KMS-11 (cell line): ENCODE measurements around the gene RPA1.

Experiments
- H2AFZ ChIP-seq: fragments of 200-600 bp; sonication (generic); 2 replicates; pipeline ENCODE4 v1.6.1; 2016; ENCODE audit warnings: antibody characterized with exemption, mixed run types, low read depth
- H3K27ac ChIP-seq: fragments of 200-600 bp; sonication (generic); 2 replicates; pipeline ENCODE4 v1.6.1; 2016; ENCODE audit warnings: mild to moderate bottlenecking, mixed run types
- H3K27me3 ChIP-seq: fragments of 200-600 bp; sonication (generic); 2 replicates; pipeline ENCODE4 v1.6.1; 2017; ENCODE audit warnings: mild to moderate bottlenecking, low read depth, mixed run types, moderate library complexity; ENCODE audit not compliant: insufficient read depth
- H3K36me3 ChIP-seq: fragments of 200-600 bp; sonication (generic); 2 replicates; pipeline ENCODE4 v1.6.1; 2017; ENCODE audit warnings: mild to moderate bottlenecking, mixed run types; ENCODE audit not compliant: insufficient read depth
- H3K4me1 ChIP-seq: fragments of 200-600 bp; sonication (generic); 2 replicates; pipeline ENCODE4 v1.6.1; 2016; ENCODE audit warnings: mild to moderate bottlenecking, low read depth, mixed run types; ENCODE audit not compliant: poor library complexity, severe bottlenecking
- H3K4me2 ChIP-seq: fragments of 200-600 bp; sonication (generic); 2 replicates; pipeline ENCODE4 v1.7.0; 2016; ENCODE audit warnings: mild to moderate bottlenecking, mixed run types
- H3K4me3 ChIP-seq: fragments of 200-600 bp; sonication (generic); IDR thresholded peaks from 2 replicates; pipeline ENCODE4 v1.6.1; 2017; ENCODE audit warnings: low read depth, low read length, mixed read lengths; ENCODE audit not compliant: insufficient read depth
- H3K79me2 ChIP-seq: fragments of 200-600 bp; sonication (generic); 2 replicates; pipeline ENCODE4 v1.6.1; 2016; ENCODE audit warnings: low read depth, mixed run types; ENCODE audit not compliant: insufficient read depth
- H3K9ac ChIP-seq: fragments of 200-600 bp; sonication (generic); 2 replicates; pipeline ENCODE4 v1.6.1; 2016; ENCODE audit warnings: mild to moderate bottlenecking, mixed run types
- H4K20me1 ChIP-seq: fragments of 200-600 bp; sonication (generic); 2 replicates; pipeline ENCODE4 v1.6.1; 2016; ENCODE audit warnings: mild to moderate bottlenecking, mixed run types; ENCODE audit not compliant: insufficient read depth
- TF ChIP-seq, protein P1 (sequence below): fragments of 200-600 bp; sonication (generic); conservative IDR thresholded peaks from 2 replicates; pipeline ENCODE4 v1.6.1; 2017; ENCODE audit warnings: low read depth, mild to moderate bottlenecking, antibody characterized with exemption, low read length, moderate library complexity, mixed read lengths

Gene RPA1

DNA sequence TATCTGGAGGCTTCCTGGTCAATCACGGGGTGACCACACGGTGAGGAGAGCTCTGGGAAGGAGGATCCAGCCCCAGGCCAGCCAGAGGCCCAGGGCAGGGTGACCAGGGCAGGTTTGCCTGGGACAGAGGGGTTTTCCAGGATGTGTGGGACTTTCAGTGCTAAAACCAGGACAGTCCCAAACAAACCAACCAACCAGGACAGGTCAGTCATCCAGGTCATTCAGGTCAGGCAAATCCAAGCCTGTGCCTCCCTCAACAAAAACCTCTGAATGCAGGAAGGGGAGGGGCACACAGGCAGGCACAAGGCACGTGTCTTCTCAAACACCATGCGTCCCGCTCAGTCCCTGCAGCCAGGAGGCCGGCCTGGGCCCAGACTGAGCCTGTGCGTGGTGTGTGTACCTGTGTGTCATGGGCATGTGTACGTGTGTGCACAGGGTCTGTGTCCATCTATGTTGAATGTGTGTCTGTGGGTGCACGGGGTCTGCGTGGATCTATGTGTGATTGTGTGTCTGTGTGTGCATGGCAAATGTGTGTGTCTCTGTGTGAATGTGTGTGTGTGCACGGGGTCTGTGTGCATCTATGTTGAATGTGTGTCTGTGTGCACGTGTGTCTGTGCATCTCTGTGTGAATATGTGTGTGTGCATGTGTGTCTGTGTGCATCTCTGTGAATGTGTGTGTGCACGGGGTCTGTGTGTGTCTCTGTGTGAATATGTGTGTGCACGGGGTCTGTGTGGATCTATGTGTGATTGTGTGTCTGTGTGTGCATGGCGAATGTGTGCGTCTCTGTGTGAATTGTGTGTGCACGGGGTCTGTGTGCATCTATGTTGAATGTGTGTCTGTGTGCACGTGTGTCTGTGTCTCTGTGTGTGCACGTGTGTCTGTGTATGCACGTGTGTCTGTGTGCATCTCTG, 116.5 kb downstream of the RPA1 start:
- H3K27ac ChIP-seq = no peak overlapping the region
- no peaks in the 10 kb centered on the region for H3K36me3 ChIP-seq
- H3K79me2 ChIP-seq = no peaks in the 10 kb centered on the region
- H3K4me1 ChIP-seq = no peaks in the 10 kb centered on the region
- no peaks in the 10 kb centered on the region for H3K27me3 ChIP-seq
- no peak overlapping the region for H3K4me3 ChIP-seq
- no peak overlapping the region for H2AFZ ChIP-seq
- no peak overlapping the region for H3K9ac ChIP-seq
- H3K4me2 ChIP-seq = no peak overlapping the region
- no peaks in the 10 kb centered on the region for H4K20me1 ChIP-seq
- TF ChIP-seq, protein P1, sequence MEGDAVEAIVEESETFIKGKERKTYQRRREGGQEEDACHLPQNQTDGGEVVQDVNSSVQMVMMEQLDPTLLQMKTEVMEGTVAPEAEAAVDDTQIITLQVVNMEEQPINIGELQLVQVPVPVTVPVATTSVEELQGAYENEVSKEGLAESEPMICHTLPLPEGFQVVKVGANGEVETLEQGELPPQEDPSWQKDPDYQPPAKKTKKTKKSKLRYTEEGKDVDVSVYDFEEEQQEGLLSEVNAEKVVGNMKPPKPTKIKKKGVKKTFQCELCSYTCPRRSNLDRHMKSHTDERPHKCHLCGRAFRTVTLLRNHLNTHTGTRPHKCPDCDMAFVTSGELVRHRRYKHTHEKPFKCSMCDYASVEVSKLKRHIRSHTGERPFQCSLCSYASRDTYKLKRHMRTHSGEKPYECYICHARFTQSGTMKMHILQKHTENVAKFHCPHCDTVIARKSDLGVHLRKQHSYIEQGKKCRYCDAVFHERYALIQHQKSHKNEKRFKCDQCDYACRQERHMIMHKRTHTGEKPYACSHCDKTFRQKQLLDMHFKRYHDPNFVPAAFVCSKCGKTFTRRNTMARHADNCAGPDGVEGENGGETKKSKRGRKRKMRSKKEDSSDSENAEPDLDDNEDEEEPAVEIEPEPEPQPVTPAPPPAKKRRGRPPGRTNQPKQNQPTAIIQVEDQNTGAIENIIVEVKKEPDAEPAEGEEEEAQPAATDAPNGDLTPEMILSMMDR = no peak

DNA sequence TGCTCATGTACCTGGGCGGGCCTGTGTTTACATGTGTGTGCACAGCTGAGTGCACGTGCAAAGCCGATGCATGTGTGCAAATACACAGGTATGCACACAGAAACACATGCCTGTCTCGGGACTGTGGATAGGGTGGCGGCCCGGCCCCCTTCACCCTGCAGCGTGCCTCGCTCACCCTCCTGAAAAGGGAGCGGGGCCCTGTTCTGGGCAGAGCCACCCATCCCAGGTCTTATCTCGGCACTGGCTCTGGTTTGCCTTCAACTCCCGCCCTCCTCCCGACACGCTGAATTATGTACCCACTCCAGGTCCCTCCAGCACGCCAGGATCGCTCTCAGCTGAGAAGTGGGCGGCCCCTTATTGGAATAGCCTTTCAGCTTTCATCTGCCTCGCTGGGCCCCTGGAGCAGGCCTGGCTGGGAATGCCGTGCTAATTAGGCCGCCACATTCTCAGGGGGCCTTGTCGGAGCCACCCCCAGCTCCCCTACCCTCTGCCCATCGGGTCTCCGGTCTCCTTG, 117.5 kb downstream of the RPA1 start:
- H4K20me1 ChIP-seq = no peaks in the 10 kb centered on the region
- no peak overlapping the region for H3K9ac ChIP-seq
- no peak overlapping the region for H2AFZ ChIP-seq
- no peak overlapping the region for H3K4me3 ChIP-seq
- H3K4me1 ChIP-seq = no peaks in the 10 kb centered on the region
- H3K27me3 ChIP-seq = no peaks in the 10 kb centered on the region; the same call in 1 of the 2 replicates
- H3K4me2 ChIP-seq = no peak overlapping the region
- no peak overlapping the region for H3K27ac ChIP-seq
- H3K36me3 ChIP-seq = no peaks in the 10 kb centered on the region
- TF ChIP-seq, protein P1 = no peak
- no peaks in the 10 kb centered on the region for H3K79me2 ChIP-seq

DNA sequence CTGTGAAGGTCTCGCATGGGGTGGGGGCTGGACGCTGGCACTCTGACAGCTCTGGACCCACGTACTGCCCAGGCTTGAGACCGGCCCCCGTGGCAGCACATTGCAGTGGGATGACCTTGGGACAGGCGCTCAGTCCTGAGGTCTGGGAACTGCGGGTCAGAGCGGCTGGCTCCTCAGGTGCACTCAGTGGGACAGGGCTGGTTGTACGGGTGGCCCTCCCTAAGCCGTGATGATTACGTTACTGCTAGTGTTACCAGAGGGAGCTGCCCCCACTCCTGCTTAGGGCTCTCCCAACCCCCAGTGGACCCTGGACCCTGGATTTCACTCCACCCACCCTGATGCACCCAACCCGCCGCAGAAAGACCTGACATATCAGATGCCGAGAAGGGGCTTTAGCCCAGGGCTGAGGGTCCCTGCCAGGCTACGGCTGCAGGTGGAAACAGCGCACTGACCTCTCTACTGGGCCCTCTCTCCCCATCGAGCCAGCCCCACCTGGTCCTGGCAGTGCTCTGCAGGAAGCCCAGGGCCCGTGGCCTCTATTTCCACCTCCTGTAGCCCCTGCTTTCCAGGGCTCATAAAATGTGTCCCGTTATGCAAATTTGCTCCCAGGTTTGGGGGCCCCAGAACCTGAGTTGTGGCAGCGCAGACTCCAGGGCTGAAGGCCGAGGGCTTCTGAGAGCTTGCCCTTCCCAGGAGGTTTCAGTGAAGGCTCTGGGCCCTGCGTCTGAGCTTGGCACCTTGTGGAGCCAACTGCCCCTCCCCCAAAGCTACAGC, 118.1 kb downstream of the RPA1 start:
- Histone ChIP-seq H2AFZ (no peak overlapping the region), H3K79me2 (no peaks in the 10 kb centered on the region), H3K36me3 (no peaks in the 10 kb centered on the region), H3K27me3 (no peaks in the 10 kb centered on the region; the same call in 1 of the 2 replicates), H3K4me3 (no peak overlapping the region), H3K4me1 (no peaks in the 10 kb centered on the region), H3K27ac (no peak overlapping the region), H3K9ac (no peak overlapping the region), H3K4me2 (no peak overlapping the region), H4K20me1 (no peaks in the 10 kb centered on the region)
- TF ChIP-seq, protein P1 = no peak

DNA sequence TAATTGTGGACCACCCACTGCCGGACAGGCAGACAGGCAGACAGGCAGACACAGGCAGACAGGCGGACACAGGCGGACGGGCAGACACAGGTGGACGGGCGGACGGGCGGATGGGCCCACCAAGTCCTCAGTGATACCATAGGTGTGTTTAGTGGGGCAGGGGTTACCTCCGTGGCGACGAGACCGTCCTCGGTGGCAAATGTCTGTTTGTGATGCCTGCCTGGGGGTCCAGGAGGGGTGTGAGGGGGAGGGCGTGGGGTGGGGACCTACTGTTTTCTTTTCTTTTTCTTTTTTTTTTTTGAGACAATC, 118.7 kb downstream of the RPA1 start:
- Histone ChIP-seq H3K79me2 (no peaks in the 10 kb centered on the region), H3K4me2 (no peak overlapping the region), H3K9ac (no peak overlapping the region), H4K20me1 (no peaks in the 10 kb centered on the region), H3K27ac (no peak overlapping the region), H3K4me1 (no peaks in the 10 kb centered on the region), H3K27me3 (no peaks in the 10 kb centered on the region; the same call in 1 of the 2 replicates), H2AFZ (no peak overlapping the region), H3K36me3 (no peaks in the 10 kb centered on the region), H3K4me3 (no peak overlapping the region)
- TF ChIP-seq, protein P1 = no peak
